Erythroblast (primary cell): ENCODE measurements around the gene UBA1.

Source experiments
- DNase-seq, 2 experiments: peaks; one replicate each; lab custom pipeline; 2025; lab: John Stamatoyannopoulos, UW
- GATA1 ChIP-seq: IDR thresholded peaks from 2 replicates; pipeline ENCODE4 v1.6.1; 2011; ENCODE audit warnings: low read depth, mild to moderate bottlenecking, control low read depth, low read length, moderate library complexity
- POLR2A ChIP-seq: IDR thresholded peaks from 2 replicates; pipeline ENCODE4 v1.6.1; 2011; ENCODE audit warnings: mild to moderate bottlenecking, low read length

UBA1 gene

DNA sequence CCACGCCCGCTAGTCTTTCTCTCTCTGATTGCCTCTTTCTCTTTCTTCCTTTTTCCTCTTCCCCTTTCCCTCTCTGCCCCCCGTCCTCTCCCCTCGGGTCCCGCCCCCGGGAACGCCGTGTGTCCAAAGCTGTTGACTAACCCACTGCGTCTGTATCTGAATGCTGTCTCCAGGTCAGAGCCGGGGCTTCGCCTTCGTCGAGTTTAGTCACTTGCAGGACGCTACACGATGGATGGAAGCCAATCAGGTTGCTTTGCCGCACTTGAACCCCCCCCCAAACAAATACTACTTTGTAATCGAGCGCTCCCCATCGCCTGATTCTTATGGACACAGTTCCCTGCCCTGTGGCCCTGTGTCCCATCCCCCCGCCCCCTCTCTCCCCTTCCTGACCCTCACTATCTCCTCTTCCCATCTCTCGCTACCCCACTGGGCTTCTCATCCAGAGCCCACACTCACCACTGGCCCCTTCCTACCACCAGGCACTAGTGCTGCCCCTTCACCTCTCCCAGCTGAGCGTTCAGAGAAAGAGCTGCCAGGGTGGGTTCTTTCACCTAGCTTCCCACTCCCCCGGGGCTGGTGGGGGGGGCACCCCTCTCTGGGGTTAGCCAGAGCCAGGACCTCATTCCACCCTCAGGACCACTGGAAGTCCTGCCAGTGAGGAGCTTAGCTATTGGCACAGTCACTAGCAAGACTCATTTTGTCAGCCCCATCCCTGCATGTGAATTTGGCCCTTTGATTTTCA lies 18.6 kb upstream of the UBA1 start:
- TF ChIP-seq GATA1 (no peak), POLR2A (no peak)
- no peak for DNase-seq

DNA sequence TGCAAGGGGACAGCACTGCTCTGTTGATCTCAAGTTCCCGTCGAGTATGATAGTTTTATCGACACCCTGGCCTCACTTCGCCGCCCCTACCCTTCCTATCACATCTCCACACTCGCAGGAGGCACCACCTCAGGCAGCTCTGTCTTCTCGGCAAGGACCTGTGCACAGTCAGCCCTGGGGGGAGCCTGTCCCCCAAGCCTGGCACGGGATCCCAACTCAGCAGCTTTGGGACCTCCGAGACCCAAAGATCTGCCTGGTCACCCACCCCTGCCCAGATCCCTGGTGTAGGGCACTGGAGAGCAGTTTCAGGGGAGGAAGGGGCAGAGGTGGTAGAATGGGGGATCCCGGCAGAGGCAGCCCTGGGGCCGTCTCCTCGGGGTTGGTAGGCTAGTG lies 18.0 kb upstream of the UBA1 start:
- no peak for TF ChIP-seq POLR2A
- TF ChIP-seq GATA1: no peak
- DNase-seq: no peak

DNA sequence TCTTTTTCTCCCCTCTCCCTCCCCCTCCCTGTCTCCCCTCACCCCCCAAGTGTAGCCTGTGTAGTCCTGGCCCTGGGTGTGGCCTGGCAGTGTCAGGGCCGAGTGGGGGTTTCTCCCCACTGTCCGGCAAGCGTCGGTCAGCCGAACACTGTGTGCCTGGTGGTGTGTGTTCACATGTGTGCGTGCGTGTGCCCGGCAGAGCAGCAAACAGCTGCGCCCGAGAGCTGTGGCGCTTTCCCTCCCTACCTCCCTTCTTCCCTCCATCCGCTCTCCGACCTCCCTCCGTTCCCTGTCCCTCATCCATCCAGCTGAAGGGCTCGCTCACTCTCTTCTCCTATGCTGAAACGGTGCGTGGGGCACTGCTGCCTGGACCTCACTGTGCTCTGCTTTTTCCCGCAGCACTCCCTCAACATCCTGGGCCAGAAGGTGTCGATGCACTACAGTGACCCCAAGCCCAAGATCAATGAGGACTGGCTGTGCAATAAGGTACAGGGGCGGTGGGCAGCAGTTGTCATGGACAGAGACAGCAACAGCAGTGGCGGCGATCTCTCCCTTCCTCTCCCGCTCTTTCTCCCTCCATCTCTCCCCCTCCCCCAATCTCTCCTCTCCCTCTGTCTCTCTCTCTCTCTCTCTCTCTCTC lies 17.4 kb upstream of the UBA1 start:
- TF ChIP-seq POLR2A: no peak
- TF ChIP-seq GATA1: no peak
- no peak for DNase-seq

DNA sequence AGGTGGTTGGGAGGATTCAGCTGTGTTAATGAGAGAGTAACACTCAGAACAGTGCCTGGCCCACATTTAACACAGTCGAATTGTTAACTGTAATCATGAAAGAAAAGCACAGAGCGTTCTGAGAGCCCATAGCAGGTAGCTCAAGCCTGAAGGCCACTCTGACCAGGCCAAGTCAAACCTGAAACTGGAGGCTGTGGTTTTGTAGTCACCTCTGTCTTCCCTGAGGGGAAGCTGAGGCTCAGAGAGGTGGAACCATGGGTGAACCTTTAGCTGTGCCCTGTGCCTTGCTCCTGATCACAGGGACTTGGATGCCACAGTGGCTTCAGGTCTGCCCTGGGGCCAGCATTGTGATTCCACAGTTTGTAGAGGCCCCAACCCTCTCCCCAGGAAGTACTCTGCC lies 16.6 kb upstream of the UBA1 start:
- TF ChIP-seq GATA1 (no peak), POLR2A (no peak)
- no peak for DNase-seq

DNA sequence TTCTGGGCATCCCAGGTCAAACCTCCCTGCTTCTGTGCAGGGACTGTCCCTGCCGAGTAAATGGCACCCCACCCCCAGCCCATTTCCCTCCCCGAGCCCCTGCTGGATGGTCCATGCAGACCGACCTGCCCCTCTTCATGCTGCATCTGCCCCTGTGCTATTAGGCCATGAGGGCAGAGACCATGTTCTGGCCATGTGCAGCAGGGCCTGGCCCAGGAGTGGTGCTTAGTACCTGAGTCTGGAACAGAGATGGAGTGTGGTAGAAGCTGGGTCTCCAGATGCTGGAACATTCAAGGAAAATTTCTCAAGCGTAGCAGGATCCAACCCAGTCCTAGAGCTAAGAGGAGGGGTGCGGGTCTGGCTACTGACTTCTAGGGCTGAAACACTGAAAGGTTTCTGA lies 15.3 kb upstream of the UBA1 start:
- TF ChIP-seq POLR2A (no peak), GATA1 (no peak)
- DNase-seq: no peak

DNA sequence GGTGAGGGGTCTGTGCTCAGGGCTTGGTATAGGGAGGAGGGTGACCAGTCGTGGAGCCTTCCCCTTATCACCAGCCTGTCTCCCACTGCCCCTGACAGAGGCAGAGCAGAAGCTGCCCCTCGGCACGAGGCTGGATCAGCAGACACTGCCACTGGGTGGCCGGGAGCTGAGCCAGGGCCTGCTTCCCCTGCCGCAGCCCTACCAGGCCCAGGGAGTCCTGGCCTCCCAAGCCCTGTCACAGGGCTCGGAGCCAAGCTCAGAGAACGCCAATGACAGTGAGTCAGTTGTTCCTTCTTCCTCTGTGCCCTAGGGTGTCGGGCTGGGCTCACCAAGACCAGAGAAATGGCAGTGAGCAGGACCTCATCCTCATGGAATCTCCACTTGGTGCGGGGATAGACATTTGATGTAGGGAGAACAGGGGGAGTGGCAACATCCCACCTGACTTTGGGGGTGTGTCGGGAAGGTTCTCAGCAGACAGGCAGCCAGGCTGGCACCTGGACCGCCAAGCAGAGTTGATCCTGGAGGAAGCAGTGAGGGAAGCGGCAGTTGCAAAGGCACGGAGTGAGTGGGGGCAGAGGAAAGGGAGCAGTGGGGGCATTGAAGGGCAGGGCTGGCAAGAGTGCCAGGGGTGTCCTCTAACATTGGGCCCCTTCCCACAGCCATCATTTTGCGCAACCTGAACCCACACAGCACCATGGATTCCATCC lies 14.3 kb upstream of the UBA1 start:
- TF ChIP-seq POLR2A: no peak
- TF ChIP-seq GATA1: no peak
- no peak for DNase-seq

DNA sequence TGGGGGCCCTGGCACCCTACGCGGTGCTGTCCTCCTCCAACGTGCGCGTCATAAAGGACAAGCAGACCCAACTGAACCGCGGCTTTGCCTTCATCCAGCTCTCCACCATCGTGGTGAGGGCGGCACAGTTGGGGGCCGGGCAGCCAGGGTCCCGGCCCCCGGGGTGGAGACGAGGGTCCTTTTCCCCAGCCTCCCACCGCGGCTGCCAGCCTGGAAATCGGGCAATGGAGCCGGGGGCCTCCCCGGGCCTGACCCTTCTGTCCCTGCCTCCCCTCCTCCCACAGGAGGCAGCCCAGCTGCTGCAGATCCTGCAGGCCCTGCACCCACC lies 13.7 kb upstream of the UBA1 start:
- TF ChIP-seq POLR2A: no peak
- TF ChIP-seq GATA1: no peak
- DNase-seq: no peak

DNA sequence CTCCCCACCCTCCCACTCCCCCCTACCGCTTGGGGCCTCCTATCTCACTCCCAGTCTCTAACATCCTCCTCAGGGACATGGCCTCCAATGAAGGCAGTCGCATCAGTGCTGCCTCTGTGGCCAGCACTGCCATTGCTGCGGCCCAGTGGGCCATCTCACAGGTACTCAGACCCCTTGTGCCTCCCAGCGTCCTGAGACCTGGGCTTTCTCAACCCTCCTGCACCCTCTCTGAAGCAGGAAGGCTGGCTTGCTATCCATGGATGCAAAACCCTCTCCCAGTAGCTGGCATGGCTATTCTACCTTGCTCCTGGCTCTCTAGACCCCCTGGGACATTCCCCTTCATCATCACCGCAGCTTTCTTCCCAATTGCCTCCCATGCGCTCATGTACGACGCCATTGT lies 13.3 kb upstream of the UBA1 start:
- DNase-seq: no peak
- TF ChIP-seq POLR2A (no peak), GATA1 (no peak)

DNA sequence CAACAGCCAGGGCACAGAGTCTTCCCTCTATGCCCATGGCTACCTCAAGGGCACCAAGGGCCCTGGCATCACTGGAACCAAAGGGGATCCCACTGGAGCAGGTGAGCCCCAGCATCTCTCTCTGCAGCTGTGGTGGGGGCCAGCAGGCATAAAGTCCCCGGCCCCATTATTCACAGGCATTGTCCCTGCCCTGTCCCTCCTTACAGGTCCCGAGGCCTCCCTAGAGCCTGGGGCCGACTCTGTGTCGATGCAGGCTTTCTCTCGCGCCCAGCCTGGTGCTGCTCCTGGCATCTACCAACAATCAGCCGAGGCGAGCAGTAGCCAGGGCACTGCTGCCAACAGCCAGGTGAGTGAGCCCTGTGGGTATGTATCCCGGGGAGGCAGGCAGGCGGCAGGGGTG lies 12.3 kb upstream of the UBA1 start:
- TF ChIP-seq GATA1 (no peak), POLR2A (no peak)
- no peak for DNase-seq

DNA sequence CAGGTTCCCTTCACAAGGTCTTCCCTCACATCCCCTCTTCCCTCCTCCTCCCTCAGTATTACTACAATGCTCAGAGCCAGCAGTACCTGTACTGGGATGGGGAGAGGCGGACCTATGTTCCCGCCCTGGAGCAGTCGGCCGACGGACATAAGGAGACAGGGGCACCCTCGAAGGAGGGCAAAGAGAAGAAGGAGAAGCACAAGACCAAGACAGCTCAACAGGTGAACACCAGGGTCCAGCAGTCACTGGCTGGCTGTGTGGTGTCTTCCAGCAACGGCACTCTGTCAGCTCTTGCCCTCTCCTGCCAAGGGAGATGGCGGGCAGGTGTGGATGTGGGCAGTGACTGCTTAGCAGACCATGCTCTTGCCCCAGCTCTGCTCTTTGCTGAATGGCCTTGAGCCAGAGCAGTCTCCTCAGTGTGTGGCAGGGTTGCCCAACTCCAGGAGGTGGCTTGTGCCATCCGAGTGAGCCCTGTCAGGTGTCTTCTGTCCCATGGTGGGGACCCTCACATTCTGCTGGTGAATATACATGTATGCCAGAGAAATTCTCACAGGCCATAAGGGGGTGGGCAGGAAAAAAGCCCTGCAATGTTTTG lies 11.4 kb upstream of the UBA1 start:
- no peak for DNase-seq
- TF ChIP-seq GATA1 (no peak), POLR2A (no peak)

DNA sequence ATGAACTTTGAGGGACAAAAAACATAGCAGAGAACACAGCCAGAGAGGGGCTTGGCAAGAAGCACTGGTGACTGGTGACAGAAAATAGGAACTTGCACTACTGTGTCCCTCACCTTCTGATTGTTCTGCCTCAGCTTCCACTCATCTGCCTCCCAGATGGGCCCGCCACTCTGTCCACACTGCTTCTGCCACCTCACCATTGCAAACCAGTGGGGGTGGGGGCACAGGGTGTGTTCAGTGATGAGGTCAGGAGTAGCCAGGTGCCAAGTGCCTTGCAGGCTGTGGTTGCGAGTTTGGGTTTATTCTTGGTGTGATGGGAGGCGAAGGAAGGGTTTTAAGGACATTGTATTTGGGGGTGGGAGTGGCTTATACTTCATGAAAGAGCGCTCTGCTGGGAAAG lies 9.1 kb upstream of the UBA1 start:
- DNase-seq: no peak
- no peak for TF ChIP-seq GATA1
- TF ChIP-seq POLR2A: no peak

DNA sequence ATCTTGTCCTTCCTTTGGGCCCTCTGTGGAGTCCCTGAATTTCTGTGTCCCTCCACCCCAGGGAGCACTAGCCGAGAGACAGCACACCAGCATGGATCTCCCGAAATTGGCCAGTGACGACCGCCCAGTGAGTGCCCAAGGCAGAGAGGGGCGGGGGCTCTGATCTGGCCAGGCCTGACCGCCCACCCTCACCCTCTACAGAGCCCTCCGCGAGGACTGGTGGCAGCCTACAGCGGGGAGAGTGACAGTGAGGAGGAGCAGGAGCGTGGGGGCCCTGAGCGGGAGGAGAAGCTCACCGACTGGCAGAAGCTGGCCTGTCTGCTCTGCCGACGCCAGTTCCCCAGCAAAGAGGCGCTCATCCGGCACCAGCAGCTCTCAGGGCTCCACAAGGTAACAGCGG lies 8.4 kb upstream of the UBA1 start:
- TF ChIP-seq GATA1: no peak
- no peak for TF ChIP-seq POLR2A
- DNase-seq: no peak

DNA sequence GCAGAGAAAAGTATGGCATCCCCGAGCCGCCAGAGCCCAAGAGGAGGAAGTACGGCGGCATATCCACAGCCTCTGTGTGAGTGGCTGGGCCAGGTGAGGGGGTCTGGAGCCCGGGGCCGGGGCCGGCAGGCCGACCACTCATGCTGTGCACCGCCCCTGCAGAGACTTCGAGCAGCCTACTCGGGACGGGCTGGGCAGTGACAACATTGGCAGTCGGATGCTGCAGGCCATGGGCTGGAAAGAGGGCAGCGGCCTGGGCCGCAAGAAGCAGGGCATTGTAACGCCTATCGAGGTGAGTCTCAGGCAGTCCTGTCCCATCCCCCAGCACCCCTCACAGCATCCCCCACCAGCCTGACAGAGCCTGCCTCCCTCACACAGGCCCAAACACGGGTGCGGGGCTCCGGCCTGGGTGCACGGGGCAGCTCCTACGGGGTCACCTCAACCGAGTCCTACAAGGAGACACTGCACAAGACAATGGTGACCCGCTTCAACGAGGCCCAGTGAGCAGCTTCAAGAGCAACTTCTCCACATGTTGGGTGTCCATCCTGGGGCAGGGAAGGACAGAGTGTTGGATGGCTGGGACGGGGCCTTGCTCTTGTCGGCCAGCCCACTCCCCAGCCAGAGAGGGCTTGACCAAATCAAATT lies 7.4 kb upstream of the UBA1 start:
- TF ChIP-seq POLR2A (no peak), GATA1 (no peak)
- DNase-seq: no peak
